H1 (cell line): ENCODE measurements around the gene OPCML. TPM values are rescaled to one million over a fixed set of nuclear protein-coding genes. Genes with fewer than 3 reads are reported as not detected.

Source experiments
- CTCF ChIA-PET: fragments of 300-600 bp; sonication (Branson Sonifier 250); formaldehyde crosslinking; loops from one replicate; lab custom pipeline; 2021; ENCODE audit not compliant: partially characterized antibody; lab: Charles Lee
- POLR2A ChIA-PET: fragments of 300-600 bp; sonication (Branson Sonifier 250); formaldehyde crosslinking; loops from one replicate; lab custom pipeline; 2021; ENCODE audit warnings: inconsistent platforms; ENCODE audit not compliant: partially characterized antibody; lab: Charles Lee
- DNase-seq, 2 experiments: peaks; one replicate each; pipeline versions ENCODE4 v3.0.0 to v3.0.0-alpha.2; 2010 to 2022; ENCODE audit warnings: low spot score in 2 of 2, low read depth in 1 of 2, mixed read lengths in 1 of 2
- FAIRE-seq: peaks from 2 replicates; lab custom pipeline; 2011; peaks lifted over from hg19 to GRCh38; lab: Jason Lieb, UNC
- H2AFZ ChIP-seq: 2 replicates; pipeline ENCODE4 v1.8.1; 2012; ENCODE audit warnings: low read length, inconsistent platforms
- H2AK5ac ChIP-seq: 2 replicates; pipeline ENCODE4 v1.6.1; 2013; ENCODE audit warnings: low read depth, low read length
- H2BK120ac ChIP-seq: replicated peaks from 2 replicates; pipeline ENCODE3; 2013; ENCODE audit warnings: low read depth, low read length, inconsistent platforms
- H2BK12ac ChIP-seq: 2 replicates; pipeline ENCODE4 v1.6.1; 2013; ENCODE audit warnings: low read depth, low read length
- H2BK15ac ChIP-seq: 2 replicates; pipeline ENCODE4 v1.6.1; 2013; ENCODE audit warnings: low read length
- H2BK20ac ChIP-seq: 2 replicates; pipeline ENCODE4 v1.6.1; 2013; ENCODE audit warnings: low read length
- H2BK5ac ChIP-seq: 2 replicates; pipeline ENCODE4 v1.6.1; 2013; ENCODE audit warnings: low read depth, low read length
- H3K14ac ChIP-seq: 2 replicates; pipeline ENCODE4 v1.6.1; 2013; ENCODE audit warnings: inconsistent platforms; ENCODE audit not compliant: insufficient read length
- H3K18ac ChIP-seq: 2 replicates; pipeline ENCODE4 v1.6.1; 2013; ENCODE audit warnings: low read length; ENCODE audit errors: extremely low read depth
- H3K23ac ChIP-seq: 2 replicates; pipeline ENCODE4 v1.6.1; 2013; ENCODE audit warnings: inconsistent platforms; ENCODE audit not compliant: insufficient read length
- H3K23me2 ChIP-seq: 2 replicates; pipeline ENCODE4 v1.6.1; 2013; ENCODE audit warnings: low read depth, low read length
- H3K27ac ChIP-seq: 2 replicates; pipeline ENCODE4 v1.6.1; 2011; ENCODE audit warnings: low read depth, low read length, inconsistent platforms
- H3K27me3 ChIP-seq, 4 experiments: replicated peaks in 1 of 4; 1 replicate in 1 of 4; 2 replicates in 3 of 4; pipeline versions ENCODE4 v1.6.1 to v1.8.1; 2011 to 2013; ENCODE audit warnings: low read length in 3 of 4, mild to moderate bottlenecking in 3 of 4, inconsistent platforms in 2 of 4, mixed read lengths in 2 of 4, moderate library complexity in 1 of 4; ENCODE audit not compliant: control insufficient read depth in 3 of 4, insufficient read depth in 3 of 4; ENCODE audit errors: extremely low read depth in 1 of 4
- H3K36me3 ChIP-seq, 4 experiments: 2 replicates each; pipeline versions ENCODE4 v1.6.1 to v1.8.1; 2011 to 2013; ENCODE audit warnings: mild to moderate bottlenecking in 4 of 4, low read length in 3 of 4, moderate library complexity in 2 of 4, control low read depth in 1 of 4, inconsistent platforms in 1 of 4; ENCODE audit not compliant: insufficient read depth in 4 of 4, control insufficient read depth in 2 of 4
- H3K4ac ChIP-seq: replicated peaks from 2 replicates; pipeline ENCODE3; 2013; ENCODE audit warnings: low read length, low read depth, mixed read lengths, inconsistent platforms; ENCODE audit not compliant: insufficient read length
- H3K4me1 ChIP-seq, 4 experiments: replicated peaks in 1 of 4; 1 replicate in 1 of 4; 2 replicates in 3 of 4; pipeline versions ENCODE4 v1.6.1 to v1.8.1; 2011 to 2013; ENCODE audit warnings: low read length in 3 of 4, inconsistent platforms in 2 of 4, mixed read lengths in 1 of 4; ENCODE audit not compliant: insufficient read depth in 4 of 4, control insufficient read depth in 3 of 4
- H3K4me2 ChIP-seq, 2 experiments: 2 replicates each; pipeline versions ENCODE4 v1.6.1 to v1.8.1; 2011 to 2013; ENCODE audit warnings: low read depth in 2 of 2, low read length in 2 of 2, control low read depth in 1 of 2, inconsistent platforms in 1 of 2, mild to moderate bottlenecking in 1 of 2; ENCODE audit not compliant: insufficient read depth in 1 of 2
- H3K4me3 ChIP-seq, 4 experiments: fragments of 200-600, 300-600 bp in 1 of 4; sonication (generic), shearing (Covaris generic), sonication (Bioruptor Twin) in 1 of 4; 2 replicates each; pipeline versions ENCODE4 v1.5.1 to v1.8.1; 2011 to 2016; ENCODE audit warnings: low read length in 4 of 4, low read depth in 3 of 4, control low read depth in 2 of 4, inconsistent platforms in 2 of 4, mild to moderate bottlenecking in 2 of 4, mixed read lengths in 1 of 4, moderate library complexity in 1 of 4; ENCODE audit not compliant: insufficient read depth in 2 of 4; ENCODE audit errors: extremely low read depth in 1 of 4
- H3K56ac ChIP-seq: replicated peaks from 2 replicates; pipeline ENCODE3; 2013; ENCODE audit warnings: low read depth, mild to moderate bottlenecking, mixed read lengths, low read length, inconsistent platforms; ENCODE audit not compliant: insufficient read length
- H3K79me1 ChIP-seq: 2 replicates; pipeline ENCODE4 v1.6.1; 2013; ENCODE audit warnings: low read depth, low read length, control low read depth
- H3K79me2 ChIP-seq, 2 experiments: 2 replicates each; pipeline versions ENCODE4 v1.6.1 to v1.8.1; 2012 to 2013; ENCODE audit warnings: low read length in 2 of 2, mild to moderate bottlenecking in 2 of 2, inconsistent platforms in 1 of 2; ENCODE audit not compliant: insufficient read depth in 2 of 2, control insufficient read depth in 1 of 2
- H3K9ac ChIP-seq, 4 experiments: replicated peaks in 1 of 4; 1 replicate in 1 of 4; 2 replicates in 3 of 4; pipeline versions ENCODE4 v1.6.1 to v1.8.1; 2011 to 2013; ENCODE audit warnings: low read depth in 3 of 4, low read length in 3 of 4, control low read depth in 2 of 4, mild to moderate bottlenecking in 2 of 4, moderate library complexity in 2 of 4, inconsistent platforms in 1 of 4; ENCODE audit errors: extremely low read depth in 1 of 4
- H3K9me3 ChIP-seq, 2 experiments: 2 replicates each; pipeline versions ENCODE4 v1.6.1 to v1.8.1; 2012 to 2013; ENCODE audit warnings: mild to moderate bottlenecking in 2 of 2, moderate library complexity in 2 of 2, control low read depth in 1 of 2, inconsistent platforms in 1 of 2, low read depth in 1 of 2, low read length in 1 of 2, mixed read lengths in 1 of 2; ENCODE audit not compliant: insufficient read depth in 2 of 2
- H4K20me1 ChIP-seq, 2 experiments: replicated peaks in 1 of 2; 2 replicates each; pipeline versions ENCODE3 to v1.8.1; 2011 to 2013; ENCODE audit warnings: inconsistent platforms in 2 of 2, low read length in 2 of 2, mild to moderate bottlenecking in 1 of 2; ENCODE audit not compliant: insufficient read depth in 2 of 2, control insufficient read depth in 1 of 2
- H4K5ac ChIP-seq: 2 replicates; pipeline ENCODE4 v1.6.1; 2013; ENCODE audit warnings: low read length, low read depth, mixed read lengths, inconsistent platforms; ENCODE audit not compliant: insufficient read length
- H4K8ac ChIP-seq: 2 replicates; pipeline ENCODE4 v1.8.0; 2013; ENCODE audit warnings: mild to moderate bottlenecking, moderate library complexity, low read length, inconsistent platforms; ENCODE audit not compliant: insufficient read depth; ENCODE audit errors: extremely low read depth
- H4K91ac ChIP-seq: replicated peaks from 2 replicates; pipeline ENCODE3; 2013; ENCODE audit warnings: low read length, mixed read lengths, inconsistent platforms; ENCODE audit not compliant: insufficient read length
- BACH1 ChIP-seq: IDR thresholded peaks from 2 replicates; pipeline ENCODE4 v1.6.1; 2012; ENCODE audit warnings: low read length, improper control_type of control experiment
- BRCA1 ChIP-seq: IDR thresholded peaks from 2 replicates; pipeline ENCODE4 v1.6.1; 2012; ENCODE audit warnings: low read depth, low read length, improper control_type of control experiment
- EP300 ChIP-seq, 2 experiments: IDR thresholded peaks; 1 replicate in 1 of 2; 2 replicates in 1 of 2; pipeline ENCODE4 v1.6.1; 2011 to 2012; ENCODE audit warnings: low read depth in 2 of 2, low read length in 2 of 2, mild to moderate bottlenecking in 2 of 2, borderline replicate concordance in 1 of 2, inconsistent platforms in 1 of 2, moderate library complexity in 1 of 2
- GABPA ChIP-seq: IDR thresholded peaks from 2 replicates; pipeline ENCODE4 v1.6.1; 2011; ENCODE audit warnings: mild to moderate bottlenecking, low read length, moderate library complexity, borderline replicate concordance; ENCODE audit not compliant: insufficient read depth
- JUND ChIP-seq: IDR thresholded peaks from 2 replicates; pipeline ENCODE4 v1.6.1; 2011; ENCODE audit warnings: mild to moderate bottlenecking, improper control_type of control experiment, low read length
- KDM4A ChIP-seq: IDR thresholded peaks from one replicate; pipeline ENCODE4 v1.7.1; 2012; ENCODE audit warnings: low read depth, mild to moderate bottlenecking, moderate library complexity, low read length, inconsistent platforms; ENCODE audit not compliant: severe bottlenecking
- POLR2AphosphoS5 ChIP-seq: IDR thresholded peaks from 2 replicates; pipeline ENCODE4 v1.6.1; 2011; ENCODE audit warnings: low read depth, low read length
- POU5F1 ChIP-seq: IDR thresholded peaks from 2 replicates; pipeline ENCODE4 v1.6.1; 2011; ENCODE audit warnings: low read depth, mild to moderate bottlenecking, low read length, moderate library complexity
- SP2 ChIP-seq: IDR thresholded peaks from 2 replicates; pipeline ENCODE4 v1.6.1; 2012; ENCODE audit warnings: mild to moderate bottlenecking, low read length, inconsistent platforms
- SRF ChIP-seq: IDR thresholded peaks from 2 replicates; pipeline ENCODE4 v1.6.1; 2011; ENCODE audit warnings: mild to moderate bottlenecking, low read depth, low read length, moderate library complexity
- TBP ChIP-seq: IDR thresholded peaks from 2 replicates; pipeline ENCODE4 v1.6.1; 2011; ENCODE audit warnings: low read depth, low read length, improper control_type of control experiment
- YY1 ChIP-seq: IDR thresholded peaks from 2 replicates; pipeline ENCODE4 v1.6.1; 2011; ENCODE audit warnings: low read depth, mild to moderate bottlenecking, low read length
- WGBS, 2 experiments: shearing (Covaris generic) in 1 of 2; methylation state at CpG; one replicate each; pipeline versions ENCODE4 v1.1.6 to v1.1.7; 2013 to 2015; ENCODE audit warnings: low lambda C conversion rate in 2 of 2, mixed read lengths in 2 of 2, inconsistent platforms in 1 of 2, low coverage in 1 of 2, missing lambda C conversion rate in 1 of 2; ENCODE audit not compliant: insufficient replicate concordance in 2 of 2, insufficient coverage in 1 of 2, insufficient read length in 1 of 2; ENCODE audit errors: extremely low coverage in 1 of 2, missing lambda C conversion rate in 1 of 2; 5-methylcytosine and 5-hydroxymethylcytosine counted together
- polyA plus RNA-seq, 7 experiments: library from polyadenylated mRNA; depleted of rRNA in 3 of 7; stranded (reverse) in 5 of 7; unstranded in 2 of 7; fragments of >200 nt in 5 of 7; fragments of 200-250 nt in 2 of 7; gene quantifications; 1 replicate in 5 of 7; 2 replicates in 1 of 7; 4 replicates in 1 of 7; pipeline versions ENCODE4 v1.2.1 to v1.2.3, GENCODE V29; 2011 to 2013; ENCODE audit warnings: missing spikeins in 2 of 7, mixed read lengths in 2 of 7
- total RNA-seq: library from RNA; stranded (reverse); fragmentation: NEBNext Ultra II Directional; extraction: Animal tissue kit (Norgen Biotek cat#: 25700); gene quantifications from 2 replicates; pipeline ENCODE4 v1.2.1, GENCODE V29; 2021
- TF ChIP-seq, protein P1 (sequence below), 3 experiments: IDR thresholded peaks; 1 replicate in 2 of 3; 2 replicates in 1 of 3; pipeline versions ENCODE4 v1.5.1 to v1.6.1; 2011; ENCODE audit warnings: low read length in 3 of 3, mild to moderate bottlenecking in 3 of 3, inconsistent platforms in 2 of 3, low read depth in 1 of 3, moderate library complexity in 1 of 3; ENCODE audit not compliant: insufficient read depth in 1 of 3; ENCODE audit errors: control extremely low read depth in 1 of 3

Gene OPCML
- total and polyA plus RNA-seq, 2 of the 8 experiments (the other 6 are each of a cell fraction or from before 2014, with no cell fraction given): 2.3 to 3.1 TPM

DNA sequence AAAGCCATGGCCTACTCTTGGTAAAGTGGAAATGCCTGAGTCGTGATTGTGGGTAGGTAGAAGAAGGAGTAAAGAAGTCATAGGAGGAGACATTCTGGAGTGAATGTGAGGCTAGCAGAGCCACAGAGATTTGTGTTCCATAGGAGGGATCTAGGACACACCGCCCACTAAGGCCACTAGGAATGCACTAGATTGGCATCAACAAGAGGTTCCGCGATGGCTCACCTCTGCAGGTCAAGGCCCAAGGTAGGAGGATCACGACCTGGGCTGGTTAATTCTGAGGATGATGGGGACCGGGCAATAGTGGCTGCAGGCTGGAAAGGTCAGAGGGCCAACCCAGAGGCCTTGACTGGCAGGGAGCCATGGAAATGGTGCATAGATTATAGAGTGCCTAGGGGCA lies 48.8 kb upstream of the OPCML start:
- TF ChIP-seq JUND (no peak), BRCA1 (no peak), EP300 (IDR thresholded peaks at IDR 0.05; ENCODE audit: borderline replicate concordance in 1 of 2, low read depth in 2 of 2, low read length in 2 of 2) (no peak), SP2 (no peak), BACH1 (no peak), KDM4A (no peak), POLR2AphosphoS5 (no peak), POU5F1 (no peak), SRF (no peak), YY1 (no peak), GABPA (no peak), TBP (no peak)
- TF ChIP-seq, protein P1, sequence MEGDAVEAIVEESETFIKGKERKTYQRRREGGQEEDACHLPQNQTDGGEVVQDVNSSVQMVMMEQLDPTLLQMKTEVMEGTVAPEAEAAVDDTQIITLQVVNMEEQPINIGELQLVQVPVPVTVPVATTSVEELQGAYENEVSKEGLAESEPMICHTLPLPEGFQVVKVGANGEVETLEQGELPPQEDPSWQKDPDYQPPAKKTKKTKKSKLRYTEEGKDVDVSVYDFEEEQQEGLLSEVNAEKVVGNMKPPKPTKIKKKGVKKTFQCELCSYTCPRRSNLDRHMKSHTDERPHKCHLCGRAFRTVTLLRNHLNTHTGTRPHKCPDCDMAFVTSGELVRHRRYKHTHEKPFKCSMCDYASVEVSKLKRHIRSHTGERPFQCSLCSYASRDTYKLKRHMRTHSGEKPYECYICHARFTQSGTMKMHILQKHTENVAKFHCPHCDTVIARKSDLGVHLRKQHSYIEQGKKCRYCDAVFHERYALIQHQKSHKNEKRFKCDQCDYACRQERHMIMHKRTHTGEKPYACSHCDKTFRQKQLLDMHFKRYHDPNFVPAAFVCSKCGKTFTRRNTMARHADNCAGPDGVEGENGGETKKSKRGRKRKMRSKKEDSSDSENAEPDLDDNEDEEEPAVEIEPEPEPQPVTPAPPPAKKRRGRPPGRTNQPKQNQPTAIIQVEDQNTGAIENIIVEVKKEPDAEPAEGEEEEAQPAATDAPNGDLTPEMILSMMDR (IDR thresholded peaks at IDR 0.05; ENCODE audit: control extremely low read depth in 1 of 3, insufficient read depth in 1 of 3, low read depth in 1 of 3, low read length in 3 of 3): no peak
- H3K23me2 ChIP-seq: no peaks in the 10 kb centered on the region
- FAIRE-seq: no peak

More for the DNA sequence above, 48.8 kb upstream of the OPCML start:
- H3K27me3 ChIP-seq: no peaks in the 10 kb centered on the region; a peak in 2 of 7 replicates
- no peak overlapping the region for H3K23ac ChIP-seq
- no peaks in the 10 kb centered on the region for H3K79me2 ChIP-seq
- 0 out of 2 replicates have a peak overlapping the region, but pooled peaks have one; percentile 19 for H2BK5ac ChIP-seq
- no peak overlapping the region for H3K9ac ChIP-seq
- H4K5ac ChIP-seq: no peak overlapping the region
- no peak overlapping the region for H2AFZ ChIP-seq
- ChIA-PET POLR2A (no interaction called here), CTCF (no interaction called here)
- no peak overlapping the region for H2BK12ac ChIP-seq
- H3K4me2 ChIP-seq: no peak overlapping the region
- no peak overlapping the region for H3K4ac ChIP-seq
- H3K4me3 ChIP-seq: no peak overlapping the region
- no peaks in the 10 kb centered on the region for H4K20me1 ChIP-seq
- H2BK15ac ChIP-seq: no peak overlapping the region
- H3K27ac ChIP-seq: no peak overlapping the region
- no peaks in the 10 kb centered on the region for H3K36me3 ChIP-seq
- DNase-seq: no peak
- WGBS, 2 experiments: 95% methylated on average over 6 of the region's 6 CpGs; no CpG with 5 or more reads in 1 of the 2 experiments
- H3K79me1 ChIP-seq: no peaks in the 10 kb centered on the region
- no peak overlapping the region for H4K91ac ChIP-seq
- no peak overlapping the region for H3K14ac ChIP-seq
- H3K9me3 ChIP-seq: no peaks in the 10 kb centered on the region
- no peak overlapping the region for H3K18ac ChIP-seq
- no peak overlapping the region for H2BK20ac ChIP-seq
- H4K8ac ChIP-seq: no peak overlapping the region
- H3K4me1 ChIP-seq: peaks cover 0 to 10% (median 6%) of the 10 kb centered on the region in 4 experiments; a peak in 4 of 7 replicates
- no peak overlapping the region for H2BK120ac ChIP-seq
- no peak overlapping the region for H3K56ac ChIP-seq
- H2AK5ac ChIP-seq: no peak overlapping the region
